NCI-H2029 (cell line): ENCODE measurements around the gene CNOT8.
"Not testable (repeated sequence)": the region's sequence is repeated elsewhere in the genome, so short reads cannot be mapped to it uniquely, and the experiment has no call there.

Experiments
- DNase-seq: peaks from one replicate; lab custom pipeline; 2025; lab: John Stamatoyannopoulos, UW

CNOT8 gene

GRCh38 chr5:154865466-154866184, 7.2 kb downstream of the CNOT8 start:
- no peak for DNase-seq

GRCh38 chr5:154866841-154867240, 8.4 kb downstream of the CNOT8 start:
- DNase-seq: no peak

GRCh38 chr5:154868702-154869101, 10.3 kb downstream of the CNOT8 start:
- DNase-seq: no peak

GRCh38 chr5:154871734-154872133, 13.3 kb downstream of the CNOT8 start:
- DNase-seq: no peak

GRCh38 chr5:154873791-154874331, 15.4 kb downstream of the CNOT8 start:
- no peak for DNase-seq

- DNase-seq: no peak
Observed at GRCh38 chr5:154878642-154879335, 20.4 kb downstream of the CNOT8 start.

- no peak for DNase-seq
Observed at GRCh38 chr5:154881986-154882385, 23.6 kb downstream of the CNOT8 start.

GRCh38 chr5:154884424-154884823, 26.0 kb downstream of the CNOT8 start:
- no peak for DNase-seq

- no peak for DNase-seq
Observed at GRCh38 chr5:154885439-154885838, 27.0 kb downstream of the CNOT8 start.

- DNase-seq: no peak
Observed at GRCh38 chr5:154892369-154892771, 33.9 kb downstream of the CNOT8 start.

- DNase-seq: no peak
Observed at GRCh38 chr5:154893381-154893780, 35.0 kb downstream of the CNOT8 start.

GRCh38 chr5:154895606-154896561, 37.5 kb downstream of the CNOT8 start:
- DNase-seq: no peak

- no peak for DNase-seq
Observed at GRCh38 chr5:154896562-154897165, 38.2 kb downstream of the CNOT8 start.

- no peak for DNase-seq
Observed at GRCh38 chr5:154898210-154898609, 39.8 kb downstream of the CNOT8 start.

GRCh38 chr5:154899151-154899816, 40.9 kb downstream of the CNOT8 start:
- DNase-seq: no peak

- DNase-seq: no peak
Observed at GRCh38 chr5:154900066-154900465, 41.6 kb downstream of the CNOT8 start.

GRCh38 chr5:154901276-154901675, 42.8 kb downstream of the CNOT8 start:
- no peak for DNase-seq

- no peak for DNase-seq
Observed at GRCh38 chr5:154901913-154902312, 43.5 kb downstream of the CNOT8 start.

GRCh38 chr5:154905601-154906000, 47.2 kb downstream of the CNOT8 start:
- DNase-seq: not testable (repeated sequence)

- no peak for DNase-seq
Observed at GRCh38 chr5:154916874-154917273, 58.4 kb downstream of the CNOT8 start.

GRCh38 chr5:154917757-154918156, 59.3 kb downstream of the CNOT8 start:
- no peak for DNase-seq
